Heart left ventricle (tissue), 16 donors: ENCODE measurements around the gene PEA15. TPM values are rescaled to one million over a fixed set of nuclear protein-coding genes. Genes with fewer than 3 reads are reported as not detected.

ENCODE experiments used
- ATAC-seq, 4 donors: fragments of 200-7000 bp; cut with Tn5 transposase; one replicate each; pipeline ENCODE4 v1.9.1; 2020 to 2022; ENCODE audit warnings: moderate library complexity in 4 of 4, mild to moderate bottlenecking in 3 of 4, moderate number of reproducible peaks in 1 of 4
- DNase-seq, 5 donors: peaks; one replicate each; pipeline ENCODE4 v3.0.0-alpha.2; 2020
- H3K27ac ChIP-seq, 12 donors: fragments of 200-600 bp; sonication (generic) in 4 of 12; one replicate each; pipeline versions ENCODE4 v1.5.0 to v1.8.0; 2016 to 2022; ENCODE audit warnings: mild to moderate bottlenecking in 2 of 12
- H3K27me3 ChIP-seq, 9 donors: fragments of 200-600 bp; sonication (generic) in 2 of 9; one replicate each; pipeline versions ENCODE4 v1.5.1 to v1.8.0; 2016 to 2022; ENCODE audit warnings: mild to moderate bottlenecking in 3 of 9
- H3K36me3 ChIP-seq, 9 donors: fragments of 200-600 bp; sonication (generic) in 2 of 9; one replicate each; pipeline versions ENCODE4 v1.5.0 to v1.8.0; 2018 to 2022; ENCODE audit warnings: mild to moderate bottlenecking in 2 of 9
- H3K4me1 ChIP-seq, 12 donors: fragments of 200-600 bp; sonication (generic) in 4 of 12; one replicate each; pipeline versions ENCODE4 v1.5.0 to v1.8.0; 2016 to 2022; ENCODE audit warnings: mild to moderate bottlenecking in 3 of 12
- H3K4me3 ChIP-seq, 12 donors: fragments of 200-600 bp; sonication (generic) in 4 of 12; one replicate each; pipeline versions ENCODE4 v1.5.0 to v1.8.0; 2017 to 2022; ENCODE audit warnings: mild to moderate bottlenecking in 9 of 12, moderate library complexity in 4 of 12
- H3K9me3 ChIP-seq, 12 donors: fragments of 200-600 bp; sonication (generic) in 4 of 12; one replicate each; pipeline versions ENCODE4 v1.5.0 to v1.8.0; 2016 to 2022; ENCODE audit warnings: mild to moderate bottlenecking in 1 of 12
- POLR2A ChIP-seq, 2 donors: fragments of 450-650 bp; IDR thresholded peaks; one replicate each; pipeline ENCODE4 v1.6.1; 2017; ENCODE audit warnings: antibody characterized with exemption in 2 of 2, mild to moderate bottlenecking in 2 of 2, moderate library complexity in 2 of 2
- WGBS, 4 donors: extraction: QIAGEN DNeasy Blood & Tissue Kit in 2 of 4; methylation state at CpG; one replicate each; pipeline versions ENCODE4 v1.1.5 to v1.1.7; 2013 to 2018; 5-methylcytosine and 5-hydroxymethylcytosine counted together
- intact Hi-C, 10 donors: fragments of 100-400 bp; cut with DNase I; formaldehyde crosslinking; loops; one replicate each; pipeline versions ENCODE4 v1.11.1 to v1.14.2; 2022
- long read RNA-seq, 3 donors: library from polyadenylated mRNA; unstranded; transcript quantifications; one replicate each; pipeline ENCODE4 v2.0.0, GENCODE V29; 2020 to 2021
- polyA plus RNA-seq, 2 donors: library from polyadenylated mRNA; stranded (reverse); fragments of 200-250 nt; gene quantifications; one replicate each; pipeline ENCODE4 v1.2.3, GENCODE V29; 2013
- total RNA-seq, 9 donors: library from RNA; depleted of rRNA in 2 of 9; stranded (reverse); fragments of >200 nt in 2 of 9; fragmentation: NEBNext Ultra II Directional in 3 of 9; extraction: Animal tissue kit (Norgen Biotek cat#: 25700) in 3 of 9; gene quantifications; one replicate each; pipeline versions ENCODE4 v1.1.0 to v1.2.4, GENCODE V29; 2016 to 2023
- TF ChIP-seq, protein P1 (sequence below), 12 donors: fragments of 200-600 bp; sonication (generic) in 4 of 12; IDR thresholded peaks; one replicate each; pipeline versions ENCODE4 v1.5.0 to v1.8.0; 2018 to 2022; ENCODE audit warnings: antibody characterized with exemption in 12 of 12, mild to moderate bottlenecking in 5 of 12
- donor health status: ischemic (EF 13 %, LVEDD 7.1; RV severe dilation, severe dysfunction).
- donor health status: healthy with polysubstance abuse.
- donor health status: DM: no; HTN: yes; CAD: no.
- donor health status: DM: no; HTN: no; CAD: no.
- donor health status: ischemic (EF 25% LVEDD 6.9; RV normal size, moderate dysfunction).
- donor health status: ischemic (EF 25% LVEDD 5.7; RV mildly dilated, moderate dysfunction).
- donor health status: healthy.
- donor health status: DM: yes; HTN: yes; CAD: no.
- donor health status: ischemic (EF 35%, LVEDD 5.7; RV mildly dilated, moderate dysfunction).
- donor health status: nonischemic (EF 11% LVEDD 7.7; RV severe dilation, severe dysfunction).
- donor health status: DM: yes; HTN: yes; CAD: no.
- donor health status: PGD.
- donor health status: ischemic (EF 29% LVEDD 5.4; RV normal size, mild dysfunction).
- donor health status: nonischemic (EF 23%, LVEDD 6.1; RV moderate dilation, normal function).

The PEA15 gene, protein sequence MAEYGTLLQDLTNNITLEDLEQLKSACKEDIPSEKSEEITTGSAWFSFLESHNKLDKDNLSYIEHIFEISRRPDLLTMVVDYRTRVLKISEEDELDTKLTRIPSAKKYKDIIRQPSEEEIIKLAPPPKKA
- total RNA-seq: 100 to 1,000 TPM; 134 to 581 (median 290) TPM
- polyA plus RNA-seq: 1,000 to 10,000 TPM in 1 of 2 donors, 100 to 1,000 TPM in 1; 250 to 1,078 TPM
- long read RNA-seq, donor 1, transcript PEA15-201 (4 exons, 2,471 nt): major isoform, 89 of 172 reads
- long read RNA-seq, donor 1, partial matches to known transcripts: 69 of 172 reads
- long read RNA-seq, donor 1, other reads (novel, unspliced or antisense): 11 of 172 reads
- long read RNA-seq, donor 2, transcript PEA15-201 (4 exons, 2,471 nt): major isoform, 563 of 810 reads
- long read RNA-seq, donor 2, partial matches to known transcripts: 236 of 810 reads
- long read RNA-seq, donor 2, other reads (novel, unspliced or antisense): 8 of 810 reads
- long read RNA-seq, donor 3, transcript PEA15-201 (4 exons, 2,471 nt): major isoform, 249 of 434 reads
- long read RNA-seq, donor 3, partial matches to known transcripts: 177 of 434 reads
- long read RNA-seq, donor 3, other reads (novel, unspliced or antisense): 8 of 434 reads

DNA sequence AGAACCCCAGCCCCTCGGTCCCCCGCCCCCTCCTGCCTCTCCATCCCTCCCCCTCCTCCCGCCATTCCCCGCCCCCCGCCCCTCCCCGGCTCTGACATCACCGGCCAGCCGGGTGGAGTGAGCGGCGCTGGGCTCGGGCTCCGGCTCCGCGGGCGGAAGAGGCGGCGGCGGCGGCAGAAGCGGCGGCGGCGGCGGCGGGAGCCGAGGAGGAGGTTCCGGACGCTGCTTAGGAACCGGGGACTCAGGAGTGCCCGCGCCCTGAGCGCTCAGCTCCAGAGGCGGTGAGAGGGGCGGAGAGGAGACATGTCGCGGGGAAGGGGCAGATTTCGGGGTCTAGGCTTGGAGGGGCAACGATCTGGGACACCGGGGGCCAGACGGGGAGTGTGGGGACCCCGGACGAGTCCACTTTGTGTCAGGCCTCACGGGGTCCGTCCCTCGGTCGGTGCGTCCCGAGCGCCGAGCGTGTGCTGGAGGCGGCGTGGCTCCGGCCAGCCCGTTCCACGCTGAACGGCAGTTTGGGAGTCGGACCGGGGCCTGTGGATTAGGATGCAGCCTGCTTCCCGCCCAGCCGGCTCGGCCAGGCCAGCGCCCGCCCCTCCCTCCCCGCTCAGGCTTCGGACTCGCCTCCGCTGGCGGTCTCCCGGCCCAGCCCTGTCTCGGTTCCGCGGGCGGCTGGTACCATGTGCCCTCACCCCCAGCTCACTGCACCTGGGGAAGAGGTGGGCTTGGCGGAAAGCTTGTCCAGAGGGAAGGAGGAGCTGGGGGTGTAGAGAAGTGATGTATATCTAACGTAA is at the start of gene PEA15:
PEA15 (plus strand) TSS at position 143 of the 794 bp plus-strand sequence. CDS start 6,161 bp downstream, outside the sequence.
- ATAC-seq (peak; percentile 60 to 85 (median 80)), DNase-seq (peak; percentile 80 to 91 (median 86))
- peak within 1 kb of the TSS; percentile 60 to 99 (median 88) for H3K4me3 ChIP-seq
- no peaks in the 10 kb centered on the region for H3K9me3 ChIP-seq
- peaks cover 0 to 36% (median 3%) of the 10 kb centered on the region in 9 donors for H3K36me3 ChIP-seq
- 0 to 1% (median 0%) methylated on average over 24 to 76 of the region's 76 CpGs for WGBS, 4 donors
- intact Hi-C loops: loop anchor here in 2 of 10 donors (5.0 kb wide), 2 partner anchors 37 to 52 kb away; no protein-coding TSS in a partner anchor
- no peaks in the 10 kb centered on the region for H3K27me3 ChIP-seq
- peak within 1 kb of the TSS; percentile 67 to 98 (median 90) for H3K27ac ChIP-seq
- peaks cover 22 to 60% (median 53%) of the 10 kb centered on the region in 12 donors for H3K4me1 ChIP-seq
- TF ChIP-seq, protein P1, sequence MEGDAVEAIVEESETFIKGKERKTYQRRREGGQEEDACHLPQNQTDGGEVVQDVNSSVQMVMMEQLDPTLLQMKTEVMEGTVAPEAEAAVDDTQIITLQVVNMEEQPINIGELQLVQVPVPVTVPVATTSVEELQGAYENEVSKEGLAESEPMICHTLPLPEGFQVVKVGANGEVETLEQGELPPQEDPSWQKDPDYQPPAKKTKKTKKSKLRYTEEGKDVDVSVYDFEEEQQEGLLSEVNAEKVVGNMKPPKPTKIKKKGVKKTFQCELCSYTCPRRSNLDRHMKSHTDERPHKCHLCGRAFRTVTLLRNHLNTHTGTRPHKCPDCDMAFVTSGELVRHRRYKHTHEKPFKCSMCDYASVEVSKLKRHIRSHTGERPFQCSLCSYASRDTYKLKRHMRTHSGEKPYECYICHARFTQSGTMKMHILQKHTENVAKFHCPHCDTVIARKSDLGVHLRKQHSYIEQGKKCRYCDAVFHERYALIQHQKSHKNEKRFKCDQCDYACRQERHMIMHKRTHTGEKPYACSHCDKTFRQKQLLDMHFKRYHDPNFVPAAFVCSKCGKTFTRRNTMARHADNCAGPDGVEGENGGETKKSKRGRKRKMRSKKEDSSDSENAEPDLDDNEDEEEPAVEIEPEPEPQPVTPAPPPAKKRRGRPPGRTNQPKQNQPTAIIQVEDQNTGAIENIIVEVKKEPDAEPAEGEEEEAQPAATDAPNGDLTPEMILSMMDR (IDR thresholded peaks at IDR 0.05): no peak
- peak; percentile 10 to 83 for TF ChIP-seq POLR2A (IDR thresholded peaks at IDR 0.05)

DNA sequence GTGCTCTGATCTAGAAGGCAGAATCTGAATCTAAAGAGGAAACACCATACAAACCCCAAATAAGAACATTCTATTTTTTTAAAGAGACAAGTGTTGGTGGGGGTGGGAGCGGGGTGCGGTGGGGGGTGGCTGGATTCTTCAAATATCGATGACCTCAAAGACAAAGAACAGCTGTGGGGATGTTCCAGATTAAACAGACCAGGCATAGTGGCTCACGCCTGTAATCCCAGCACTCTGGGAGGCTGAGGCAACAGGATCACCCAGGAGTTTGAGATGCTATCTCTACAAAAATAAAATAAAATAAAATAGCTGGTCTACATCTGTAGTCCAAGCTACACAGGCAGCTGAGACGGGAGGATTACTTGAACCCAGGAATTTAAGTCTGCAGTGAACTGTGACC is 48.8 kb upstream of the PEA15 start:
- intact Hi-C loops: no loop called here
- H3K27me3 ChIP-seq: no peaks in the 10 kb centered on the region
- no peak for TF ChIP-seq POLR2A (IDR thresholded peaks at IDR 0.05)
- TF ChIP-seq, protein P1 (IDR thresholded peaks at IDR 0.05): no peak
- ATAC-seq (no peak), DNase-seq (no peak)
- H3K4me3 ChIP-seq: no peak overlapping the region
- no peak overlapping the region for H3K27ac ChIP-seq
- WGBS, 4 donors: 77 to 88% (median 82%) methylated on average over 5 of the region's 5 CpGs
- H3K9me3 ChIP-seq: no peaks in the 10 kb centered on the region
- H3K36me3 ChIP-seq: no peaks in the 10 kb centered on the region
- peaks cover 0 to 7% (median 0%) of the 10 kb centered on the region in 12 donors for H3K4me1 ChIP-seq

DNA sequence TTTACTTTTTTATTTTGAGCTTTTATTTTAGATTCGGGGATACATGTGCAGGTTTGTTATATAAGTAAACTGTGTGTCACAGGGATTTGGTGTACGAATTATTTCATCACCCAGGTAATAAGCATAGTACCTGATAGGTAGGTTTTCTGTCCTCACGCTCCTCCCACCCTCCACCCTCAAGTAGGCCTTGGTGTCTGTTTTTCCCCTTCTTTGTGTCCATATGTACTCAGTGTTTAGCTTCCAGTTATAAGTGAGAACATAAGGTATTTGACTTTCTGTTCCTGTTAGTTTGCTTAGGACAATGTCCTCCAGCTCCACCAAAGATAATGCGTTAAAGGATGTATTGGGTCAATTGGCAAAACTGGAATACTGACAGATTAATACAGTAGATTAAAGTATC is 48.0 kb upstream of the PEA15 start:
- no peak overlapping the region for H3K27ac ChIP-seq
- no peaks in the 10 kb centered on the region for H3K9me3 ChIP-seq
- H3K4me1 ChIP-seq: peaks cover 0 to 7% (median 0%) of the 10 kb centered on the region in 12 donors
- no peaks in the 10 kb centered on the region for H3K27me3 ChIP-seq
- ATAC-seq (no peak), DNase-seq (no peak)
- H3K36me3 ChIP-seq: no peaks in the 10 kb centered on the region
- 79 to 94% (median 80%) methylated on average over 4 of the region's 4 CpGs for WGBS, 4 donors
- H3K4me3 ChIP-seq: no peak overlapping the region
- intact Hi-C loops: no loop called here
- TF ChIP-seq, protein P1 (IDR thresholded peaks at IDR 0.05): no peak
- TF ChIP-seq POLR2A (IDR thresholded peaks at IDR 0.05): no peak
